EL (cell line): ENCODE measurements around the gene PEAR1.
A peak's percentile ranks its signal among the peaks of the same experiment; 100 is the strongest.

Source experiments
- DNase-seq: peaks from one replicate; pipeline ENCODE4 v3.0.0-alpha.2; 2016

Gene PEAR1

DNA sequence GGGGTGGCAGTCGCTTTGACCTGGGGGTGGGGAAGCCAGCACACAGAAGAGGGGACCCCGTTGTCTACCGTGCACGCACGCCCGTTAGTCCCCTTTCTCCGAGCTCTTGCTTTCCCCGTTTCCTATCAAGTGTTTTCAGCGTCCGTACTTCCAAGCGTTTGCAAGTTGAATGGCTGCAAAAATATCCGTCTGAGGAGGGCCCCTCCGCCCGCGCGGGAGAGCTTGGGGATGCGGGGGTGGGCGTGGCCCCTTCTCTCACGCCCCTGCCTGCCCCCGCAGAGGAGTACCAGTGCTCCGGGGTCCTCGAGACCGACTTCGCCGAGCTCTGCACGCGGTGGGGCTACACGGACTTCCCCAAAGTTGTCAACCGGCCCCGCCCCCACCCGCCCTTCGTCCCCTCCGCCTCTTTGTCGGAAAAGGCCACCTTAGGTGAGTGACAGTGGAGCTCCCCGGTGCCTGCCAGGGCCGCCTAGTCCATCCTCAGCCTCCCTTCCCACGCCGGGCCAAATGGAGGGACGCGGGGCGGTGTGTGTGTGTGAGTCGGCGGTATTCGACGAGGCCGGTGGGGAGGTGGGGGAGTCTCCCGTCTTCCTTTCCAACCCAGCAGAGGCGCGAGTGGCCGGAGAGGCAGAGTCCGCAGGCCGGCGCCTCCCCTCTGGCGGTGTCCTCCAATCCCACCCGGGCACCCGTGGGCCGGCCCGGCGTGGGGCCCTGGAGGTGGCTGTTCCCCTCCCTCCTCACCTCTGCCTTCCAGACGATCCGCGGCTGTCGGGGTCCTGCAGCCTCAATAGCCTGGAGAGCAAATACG, 30.4 kb downstream of the PEAR1 start:
- DNase-seq: no peak

DNA sequence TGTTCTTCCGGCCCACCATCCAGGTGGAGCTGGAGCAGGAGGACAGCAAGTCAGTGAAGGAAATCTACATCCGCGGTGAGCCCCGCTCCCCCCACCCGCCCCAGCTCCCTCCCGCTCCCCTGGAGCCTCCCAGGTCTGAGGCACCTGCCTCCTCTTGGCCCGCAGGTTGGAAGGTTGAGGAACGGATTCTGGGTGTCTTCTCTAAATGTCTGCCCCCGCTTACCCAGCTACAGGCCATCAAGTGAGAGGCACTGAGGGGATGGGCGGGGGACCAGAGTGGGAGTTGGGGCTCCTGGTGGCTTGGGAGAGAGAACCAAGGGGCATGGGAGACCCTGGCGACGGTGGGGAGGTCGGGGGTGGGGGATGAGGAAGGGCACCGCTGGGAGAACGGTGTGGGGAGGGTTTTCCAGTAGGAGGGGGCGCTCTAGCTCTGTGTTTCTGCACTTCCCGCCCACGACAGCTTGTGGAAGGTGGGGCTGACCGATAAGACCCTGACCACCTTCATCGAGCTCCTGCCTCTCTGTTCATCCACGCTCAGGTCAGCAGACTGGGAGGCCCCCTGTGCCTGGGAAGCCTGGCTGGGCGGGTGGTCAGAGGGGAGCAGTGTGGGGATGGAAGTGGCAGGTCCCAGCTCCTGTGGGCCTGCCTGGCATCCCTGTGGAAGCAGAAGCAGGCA, 31.1 kb downstream of the PEAR1 start:
- no peak for DNase-seq

DNA sequence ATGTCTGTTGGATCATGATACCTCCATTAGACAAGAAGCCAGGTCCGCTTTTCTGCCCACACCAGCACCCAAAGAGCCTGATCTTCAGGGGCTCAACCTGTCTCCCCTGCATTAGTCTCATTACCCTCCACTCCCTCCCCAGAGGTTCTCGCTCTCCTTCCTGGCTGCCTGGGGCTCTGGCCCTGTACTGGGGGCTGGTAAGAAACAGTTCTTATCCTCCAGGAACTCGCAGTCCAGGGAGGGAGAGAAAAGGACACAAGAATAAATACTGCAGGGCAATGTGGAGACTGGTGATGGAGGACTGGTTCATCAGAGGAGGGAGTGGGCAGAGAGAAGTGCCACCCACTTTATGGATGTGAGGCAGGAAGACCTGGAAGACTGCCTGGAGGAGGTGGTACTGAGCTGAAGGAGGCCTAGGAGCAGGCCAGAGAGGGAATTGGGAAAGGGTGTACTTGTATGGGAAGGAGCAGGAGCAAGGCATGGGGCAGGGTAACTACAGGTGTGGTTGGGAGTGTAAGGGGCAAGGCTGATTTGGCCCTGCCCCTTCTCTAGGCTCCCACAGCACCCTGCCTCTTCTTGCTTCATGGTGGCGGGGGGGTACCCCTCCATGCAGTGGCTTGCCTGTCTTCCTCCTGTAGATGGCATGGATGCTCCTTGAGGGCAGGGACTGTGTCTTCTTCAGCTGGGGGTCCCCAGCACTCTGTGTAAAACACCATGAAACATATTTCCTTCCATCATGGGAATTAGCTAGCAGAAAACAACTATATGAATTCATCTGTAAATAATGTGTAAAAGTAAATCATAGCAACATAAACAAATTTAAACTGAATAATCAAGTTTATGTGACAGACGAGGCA, 31.9 kb downstream of the PEAR1 start:
- no peak for DNase-seq

DNA sequence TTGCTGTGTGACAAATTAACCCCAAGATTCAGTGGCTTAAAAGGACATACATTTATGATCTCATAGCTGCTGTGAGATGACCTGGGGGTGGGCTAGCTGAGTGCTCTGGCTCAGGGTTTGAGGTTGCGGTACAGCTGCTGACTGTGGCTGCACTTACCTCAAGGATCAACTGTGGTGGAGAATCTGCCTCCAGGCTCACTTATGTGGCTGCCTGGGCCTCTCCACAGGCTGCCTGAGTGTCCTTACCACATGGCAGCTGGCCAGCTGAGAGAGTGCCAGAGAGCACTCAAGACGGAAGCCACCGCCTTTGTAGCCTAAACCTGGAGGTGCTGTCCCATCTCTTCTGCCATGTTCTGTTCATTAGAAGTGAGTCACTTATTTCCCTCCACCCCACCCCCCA, 32.7 kb downstream of the PEAR1 start:
- DNase-seq: peak; percentile 91

DNA sequence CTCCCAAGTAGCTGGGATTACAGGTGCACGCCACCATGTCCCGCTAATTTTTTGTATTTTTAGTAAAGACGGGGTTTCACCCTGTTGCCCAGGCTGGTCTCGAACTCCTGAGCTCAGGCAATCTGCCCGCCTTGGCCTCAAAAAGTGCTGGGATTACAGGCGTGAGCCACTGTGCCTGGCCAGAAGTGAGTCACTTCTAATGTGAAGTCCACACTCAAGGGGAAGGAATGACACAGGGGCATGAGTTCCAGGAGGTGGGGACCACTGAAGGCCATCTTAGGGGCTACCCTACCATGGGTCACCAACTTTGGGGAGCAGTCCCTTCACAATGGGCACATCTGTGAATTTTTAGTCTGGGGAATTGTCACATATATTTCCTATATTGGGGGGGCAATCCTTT, 33.2 kb downstream of the PEAR1 start:
- DNase-seq: peak; percentile 38

DNA sequence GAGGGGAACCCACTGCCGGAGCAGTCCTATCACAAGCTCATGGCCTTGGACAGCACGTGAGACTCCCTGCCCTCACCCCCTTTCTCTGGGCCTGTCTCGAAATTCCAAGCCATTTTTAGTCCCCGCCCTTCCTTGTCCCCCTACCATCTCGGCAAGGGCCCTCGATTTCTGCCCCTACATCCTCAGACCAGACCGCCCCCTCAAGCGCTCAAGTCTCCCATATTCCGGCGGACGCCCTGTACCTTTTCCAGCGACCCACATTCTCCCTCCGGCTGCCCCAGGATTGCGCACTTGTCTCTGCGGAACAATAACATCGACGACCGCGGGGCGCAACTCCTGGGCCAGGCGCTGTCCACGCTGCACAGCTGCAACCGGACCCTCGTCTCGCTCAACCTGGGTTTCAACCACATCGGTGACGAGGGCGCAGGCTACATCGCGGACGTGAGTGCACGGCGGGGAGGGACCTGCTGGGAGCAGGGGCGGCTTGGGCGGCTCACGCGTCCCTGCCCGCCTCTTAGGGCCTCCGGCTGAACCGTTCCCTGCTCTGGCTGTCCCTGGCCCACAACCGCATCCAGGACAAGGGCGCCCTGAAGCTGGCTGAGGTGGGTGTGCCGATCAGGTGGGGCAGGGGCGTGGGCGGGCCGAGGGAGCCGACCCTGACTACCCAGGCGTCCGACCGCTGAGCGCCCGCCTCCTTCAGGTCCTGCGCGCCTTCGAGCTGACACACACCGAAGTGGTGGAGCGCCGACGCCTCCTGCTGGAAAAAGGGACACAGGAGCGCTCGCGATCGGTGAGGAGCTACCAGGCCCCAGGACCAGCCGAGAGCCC, 33.9 kb downstream of the PEAR1 start:
- DNase-seq: peak; percentile 78

DNA sequence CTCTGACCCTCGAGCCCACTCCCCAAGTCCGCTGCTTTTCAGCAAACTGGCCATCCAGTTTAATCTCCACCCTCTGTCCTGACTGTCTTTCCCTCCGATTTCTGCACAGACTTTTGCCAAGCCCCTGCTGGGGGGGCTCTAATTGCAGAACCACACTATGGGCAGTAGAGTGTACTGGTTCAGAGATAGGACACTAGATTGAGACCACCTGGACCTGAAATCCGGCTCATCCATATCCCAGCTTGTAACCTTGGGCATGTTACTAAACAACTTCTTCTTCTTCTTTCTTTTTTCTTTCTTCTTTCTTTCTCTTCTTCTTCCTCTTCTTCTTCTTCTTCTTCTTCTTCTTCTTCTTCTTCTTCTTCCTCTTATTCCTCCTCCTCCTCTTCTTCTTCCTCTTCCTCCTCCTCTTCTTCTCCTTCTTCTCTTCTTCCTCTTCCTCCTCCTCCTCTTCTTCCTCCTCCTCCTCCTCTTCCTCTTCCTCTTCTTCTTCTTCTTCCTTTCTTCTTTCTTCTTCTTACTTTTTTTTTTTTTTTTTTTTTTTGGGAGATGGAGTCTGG, 34.6 kb downstream of the PEAR1 start:
- no peak for DNase-seq

DNA sequence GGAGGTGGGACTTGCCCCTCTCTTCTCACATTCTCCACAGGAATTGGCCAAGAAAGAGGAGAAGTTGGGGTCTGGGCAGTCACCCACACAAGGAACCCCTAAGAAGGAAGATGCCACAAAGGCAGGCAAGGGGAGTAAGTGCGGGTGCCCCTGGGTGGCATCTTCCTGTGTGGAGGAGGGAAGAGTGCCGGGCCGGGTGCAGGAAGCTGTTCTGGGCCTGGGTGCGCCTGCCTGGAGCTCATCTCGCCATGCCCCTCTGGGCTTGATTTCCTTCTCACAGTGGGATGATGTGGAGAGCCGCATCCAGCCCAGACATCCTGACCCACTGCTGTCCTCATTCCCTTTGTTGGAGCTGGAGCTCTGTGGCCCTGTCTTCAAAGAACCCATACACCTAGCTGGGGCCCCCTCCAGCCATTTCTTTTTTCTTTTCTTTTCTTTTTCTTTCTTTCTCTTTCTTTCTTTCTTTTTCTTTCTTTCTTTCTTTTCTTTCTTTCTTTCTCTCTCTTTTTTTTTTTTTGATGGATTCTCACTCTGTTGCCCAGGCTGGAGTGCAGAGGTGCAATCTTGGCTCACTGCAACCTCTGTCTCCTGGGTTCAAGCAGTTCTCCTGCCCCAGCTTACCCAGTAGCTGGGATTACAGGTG, 36.2 kb downstream of the PEAR1 start:
- DNase-seq: no peak

DNA sequence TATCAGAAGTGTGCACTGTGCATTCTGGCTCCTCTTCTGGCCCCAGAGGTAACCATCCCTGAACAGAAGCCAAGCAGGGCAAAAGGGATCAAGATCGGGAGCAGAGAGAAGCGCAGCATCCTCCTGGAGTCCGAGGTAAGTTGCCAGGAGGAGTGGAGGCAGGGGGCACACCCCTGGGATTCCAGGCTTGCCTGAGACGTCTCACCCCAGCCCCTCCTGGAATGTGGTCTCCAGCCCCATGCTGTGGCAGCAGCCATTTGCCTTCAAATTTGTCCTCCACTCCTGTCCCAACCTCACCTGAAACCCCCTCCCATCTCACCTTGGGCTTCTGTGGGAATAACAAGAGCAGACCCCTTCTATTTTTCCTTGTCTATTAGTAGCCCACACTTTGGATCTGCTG, 37.0 kb downstream of the PEAR1 start:
- DNase-seq: no peak

DNA sequence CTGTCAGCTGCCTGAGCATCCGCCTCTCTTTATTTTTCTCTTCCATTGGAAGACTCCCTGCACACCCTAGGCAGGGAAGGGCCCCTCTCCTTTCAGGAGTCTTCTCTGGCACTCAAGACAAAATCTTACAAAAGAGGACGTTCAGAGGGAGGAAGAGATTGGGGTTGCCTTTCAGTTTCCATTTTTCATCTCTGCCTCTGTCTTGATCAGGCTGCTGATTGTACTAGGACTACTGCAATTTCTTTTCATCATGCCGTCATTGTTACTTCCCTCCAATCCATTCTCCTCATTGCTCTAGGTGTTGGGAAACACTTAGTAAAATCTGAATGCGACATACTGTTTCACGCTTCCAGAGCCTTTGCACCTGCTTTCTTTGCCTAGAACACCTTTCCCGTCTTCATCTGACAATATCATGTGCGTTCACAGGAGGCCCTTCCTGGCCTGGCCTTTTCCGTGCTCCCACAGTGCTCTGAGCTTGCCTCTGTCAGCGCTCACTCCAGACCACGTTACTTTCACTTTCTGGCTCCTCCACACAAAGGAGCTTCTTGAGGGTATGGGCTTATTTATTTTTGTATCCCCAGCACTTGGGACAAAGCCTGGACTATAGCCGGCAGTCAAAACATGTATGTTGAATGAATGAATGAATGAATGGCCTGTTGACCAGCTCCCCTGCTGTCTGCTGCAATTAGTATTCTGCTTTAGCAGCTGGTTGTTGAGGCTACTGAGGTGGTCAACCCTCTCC, 37.9 kb downstream of the PEAR1 start:
- no peak for DNase-seq

DNA sequence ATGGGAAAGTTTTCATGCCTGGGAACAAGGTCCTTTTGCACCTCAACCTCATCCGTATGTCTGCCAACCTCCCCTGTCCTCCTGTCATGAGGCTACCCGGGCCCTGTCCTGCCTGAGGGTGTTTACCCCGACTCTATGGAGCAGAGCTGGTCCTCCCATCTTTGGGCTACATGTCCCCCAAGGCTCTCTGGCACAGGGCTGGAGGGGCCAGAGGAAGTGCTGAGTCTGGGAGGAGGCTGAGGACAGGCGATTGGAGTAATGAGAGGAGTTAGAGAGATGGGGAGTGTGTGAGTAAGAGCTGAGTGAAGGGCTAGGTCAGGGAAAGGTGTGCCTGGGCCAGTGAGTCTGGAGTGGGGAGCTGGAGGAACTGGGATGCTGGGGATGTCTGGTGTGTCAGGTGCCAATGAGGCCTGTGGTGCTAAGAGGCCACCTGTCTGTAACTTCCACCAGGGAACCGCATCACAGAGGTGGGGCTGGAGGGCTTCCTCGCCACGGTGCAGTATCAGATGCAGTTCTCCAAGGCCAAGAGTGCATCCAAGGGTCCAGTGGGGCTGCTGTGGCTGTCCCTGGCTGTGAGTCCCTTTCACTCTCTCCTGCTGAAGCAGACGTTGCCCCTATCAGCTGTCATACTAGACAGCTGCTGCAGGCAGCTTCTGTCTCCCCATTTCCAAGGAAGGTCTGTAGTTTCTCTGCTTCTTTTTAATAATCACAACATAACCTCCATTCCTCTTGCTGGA, 38.6 kb downstream of the PEAR1 start:
- DNase-seq: no peak

DNA sequence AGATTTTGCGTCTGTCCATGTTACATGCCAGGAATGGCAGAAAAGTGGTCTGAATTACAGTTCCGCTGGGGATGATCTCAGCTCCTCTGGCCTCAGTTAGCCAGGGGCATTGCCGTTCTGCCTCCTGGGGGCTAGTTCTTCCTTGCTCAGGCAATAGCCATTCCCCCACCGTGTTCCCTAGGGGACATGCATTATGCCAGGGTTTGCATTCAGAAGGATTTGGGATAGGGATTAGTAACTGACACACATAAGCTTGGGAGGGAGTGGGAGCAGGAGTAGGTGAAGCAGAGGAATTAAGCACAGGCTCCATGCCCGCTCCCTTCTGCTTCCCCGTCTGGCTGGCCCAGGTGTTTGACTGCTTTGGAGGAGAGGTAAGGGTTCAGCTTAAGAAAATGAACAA, 39.6 kb downstream of the PEAR1 start:
- DNase-seq: no peak

DNA sequence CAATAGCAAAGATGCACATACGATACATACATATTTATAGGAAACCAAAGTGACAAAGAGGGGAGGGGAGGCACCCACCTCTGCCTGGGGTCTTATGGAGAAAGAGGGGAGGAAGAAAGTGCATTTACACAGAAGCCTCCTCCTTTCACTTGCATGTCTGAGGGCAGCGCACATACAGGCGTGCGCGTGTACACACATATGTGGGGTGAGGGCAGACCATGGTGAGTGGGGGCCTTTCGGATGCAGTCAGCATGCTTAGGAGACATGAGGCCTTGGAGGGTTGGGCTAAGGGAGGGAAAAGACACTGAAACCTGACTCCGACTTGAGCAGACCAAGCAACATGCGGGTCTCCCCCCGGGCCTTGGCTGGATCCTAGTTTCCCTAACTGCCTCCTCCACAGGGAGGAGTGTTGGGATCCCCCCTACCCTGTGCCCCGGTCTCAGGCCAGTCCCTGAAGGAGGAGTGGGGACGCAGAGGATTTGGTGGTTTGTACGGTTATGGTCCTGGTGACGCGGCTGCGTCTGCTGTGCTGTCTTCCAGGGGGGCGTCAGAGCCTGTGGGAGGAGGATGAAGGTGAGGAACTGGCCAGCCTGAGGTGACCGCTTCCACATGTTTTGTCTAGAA, 42.1 kb downstream of the PEAR1 start:
- DNase-seq: no peak

DNA sequence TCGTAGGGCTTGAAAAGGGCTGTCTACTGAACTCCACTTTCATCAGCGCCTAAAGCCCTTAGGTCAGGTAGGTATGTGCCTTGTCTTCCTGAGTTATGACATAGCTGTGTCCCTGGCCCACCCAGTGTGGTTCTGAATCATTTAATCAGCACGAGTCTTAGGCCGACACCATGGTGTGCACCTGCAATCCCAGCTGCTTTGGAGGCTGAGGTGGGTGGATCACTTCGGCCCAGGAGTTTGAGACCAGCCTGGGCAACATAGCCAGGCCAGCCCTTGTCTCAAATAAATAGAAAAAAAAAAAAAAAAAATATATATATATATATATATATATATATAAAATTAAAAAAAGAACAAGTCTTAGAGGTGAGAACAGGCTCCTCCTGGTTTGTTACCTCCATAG, 42.7 kb downstream of the PEAR1 start:
- DNase-seq: no peak

DNA sequence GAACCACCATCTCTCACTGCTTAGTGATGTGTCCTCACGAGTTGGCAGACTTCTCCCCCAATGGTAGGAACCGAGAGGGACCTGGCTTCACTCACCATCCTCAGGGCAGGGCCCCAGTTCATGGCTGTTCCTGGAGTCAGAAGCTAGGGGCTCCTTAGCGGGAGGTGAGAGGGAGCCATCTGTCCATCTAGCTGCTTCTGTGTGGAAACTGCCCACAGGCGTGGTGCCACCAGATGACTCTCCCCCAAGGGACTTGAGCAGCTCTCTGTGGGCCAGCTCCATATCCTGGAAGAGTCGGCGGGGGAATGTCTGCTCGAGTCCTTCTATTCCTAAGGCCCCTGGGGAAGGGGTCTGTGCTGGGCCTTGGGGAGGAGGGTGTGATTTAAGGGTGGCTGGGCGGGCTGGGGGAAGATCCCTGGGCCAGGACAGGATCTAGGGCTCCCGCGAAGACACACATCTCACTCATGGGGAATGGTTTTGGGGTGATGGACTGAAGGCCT, 43.3 kb downstream of the PEAR1 start:
- no peak for DNase-seq

DNA sequence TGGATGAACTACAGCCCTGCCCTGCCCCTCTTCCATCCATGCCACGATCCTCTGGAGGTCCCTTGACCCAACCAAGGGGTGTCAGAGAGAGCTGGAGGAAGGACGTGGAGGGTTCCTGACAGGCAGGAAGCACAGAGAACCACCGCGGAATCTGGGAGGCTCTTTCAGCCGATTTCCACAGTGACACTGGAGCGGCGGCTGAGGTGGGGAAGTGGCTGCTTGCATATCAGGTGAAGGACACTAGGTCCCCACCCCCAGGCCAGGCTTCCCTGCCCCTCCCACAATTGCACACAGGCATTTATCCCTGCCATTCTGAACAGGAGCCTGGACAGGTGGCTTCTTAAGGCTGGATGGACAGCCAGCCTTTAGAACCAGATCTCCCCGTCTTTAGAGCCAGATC, 44.4 kb downstream of the PEAR1 start:
- DNase-seq: no peak

DNA sequence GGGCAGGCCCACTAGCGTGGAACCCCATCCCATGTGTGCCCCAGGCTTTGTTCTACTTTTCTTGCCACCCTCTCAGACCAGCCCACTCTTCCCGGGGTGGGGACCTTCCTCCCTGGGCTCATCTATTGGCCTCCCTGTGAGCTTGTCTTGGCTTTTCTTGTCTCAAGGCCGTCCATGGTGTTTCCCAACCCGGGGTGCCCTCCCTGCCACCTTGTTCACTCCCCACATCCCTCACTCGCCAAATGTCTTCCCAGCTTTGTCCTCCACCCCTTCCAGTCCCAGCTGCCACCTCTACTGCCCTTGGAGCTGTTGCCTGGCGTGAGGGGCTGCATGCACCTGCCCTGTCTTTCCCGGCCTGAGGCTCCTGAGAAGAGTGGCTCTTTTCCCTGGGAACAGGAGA, 45.3 kb downstream of the PEAR1 start:
- no peak for DNase-seq

DNA sequence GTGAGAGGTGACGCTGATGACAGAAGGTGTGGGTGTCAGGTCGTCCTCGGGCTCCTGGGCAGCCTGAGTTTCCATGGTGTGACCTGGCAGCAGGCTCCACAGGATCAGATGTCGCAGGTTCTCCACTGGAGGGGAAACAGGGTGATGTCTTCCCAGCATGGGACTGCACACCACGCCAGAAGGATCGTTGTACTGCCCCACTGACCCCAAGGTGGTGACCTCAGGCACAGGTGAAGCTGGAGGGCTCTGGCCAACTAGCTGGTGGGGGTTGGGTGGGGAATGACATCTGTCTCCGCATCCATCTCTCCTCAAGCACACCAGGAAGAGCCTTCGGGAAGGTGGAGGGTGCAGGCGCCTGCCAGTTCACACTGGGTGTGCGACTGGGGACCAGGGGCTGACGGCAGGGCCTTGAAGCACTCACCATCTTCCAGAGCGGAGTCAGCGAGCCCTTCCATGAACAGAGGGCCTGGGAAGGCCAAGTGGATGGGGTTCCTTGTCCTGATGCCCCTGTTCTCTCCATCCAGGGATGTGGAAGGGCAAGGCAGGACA, 46.3 kb downstream of the PEAR1 start:
- no peak for DNase-seq

DNA sequence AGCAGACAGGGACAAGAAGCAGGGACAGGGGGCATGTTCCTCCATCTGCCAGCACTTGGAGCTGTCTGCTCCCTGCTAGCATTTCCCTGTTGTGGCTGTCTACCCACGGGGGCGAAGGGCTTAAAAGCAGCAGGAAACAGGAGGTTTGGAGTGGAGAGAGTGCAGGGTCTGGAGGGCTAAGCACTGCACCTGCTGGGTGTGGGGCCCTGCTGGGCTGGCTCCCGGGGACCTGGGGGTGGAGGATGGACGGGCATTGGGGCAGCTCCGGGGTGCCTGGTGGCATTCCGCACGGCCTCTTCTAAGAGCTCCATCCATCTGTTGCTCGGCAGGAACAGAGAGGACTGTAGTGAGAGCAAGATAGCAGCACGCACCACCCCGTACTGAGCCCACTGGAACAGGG, 48.2 kb downstream of the PEAR1 start:
- DNase-seq: no peak
